GM21529 (cell line): ENCODE data around the gene C21orf58.

Experiments
- ATAC-seq: cut with Tn5 transposase; IDR thresholded peaks from one replicate; pipeline ENCODE4 v1.9.1; 2021; ENCODE audit not compliant: unreplicated experiment

C21orf58 gene

DNA sequence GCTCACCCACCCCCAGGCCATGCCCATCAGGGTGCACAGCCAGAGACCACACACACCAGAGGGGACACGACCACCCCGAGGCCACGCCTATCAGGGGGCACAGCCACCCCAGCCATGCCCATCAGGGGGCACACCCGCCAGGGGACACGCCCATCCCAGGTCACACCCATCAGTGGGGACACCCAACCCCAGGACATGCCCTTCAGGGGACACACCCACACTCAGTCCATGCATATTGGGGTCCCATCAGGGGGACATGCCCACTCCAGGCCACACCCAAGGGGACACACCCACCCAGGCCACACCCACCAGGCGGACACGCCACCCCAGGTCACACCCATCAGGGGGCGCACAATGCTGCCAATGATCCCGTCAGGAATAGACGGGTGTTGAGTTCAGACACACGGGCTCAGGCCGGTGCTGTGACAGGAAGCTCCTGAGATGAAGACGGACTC is 59.0 kb downstream of the C21orf58 start:
- no peak for ATAC-seq

- ATAC-seq, result no peak
These were observed 59.5 kb downstream of the C21orf58 start for GRCh38 chr21:46264046-46264689.

- ATAC-seq, result no peak
These were observed 67.1 kb downstream of the C21orf58 start for GRCh38 chr21:46256501-46256994.

DNA sequence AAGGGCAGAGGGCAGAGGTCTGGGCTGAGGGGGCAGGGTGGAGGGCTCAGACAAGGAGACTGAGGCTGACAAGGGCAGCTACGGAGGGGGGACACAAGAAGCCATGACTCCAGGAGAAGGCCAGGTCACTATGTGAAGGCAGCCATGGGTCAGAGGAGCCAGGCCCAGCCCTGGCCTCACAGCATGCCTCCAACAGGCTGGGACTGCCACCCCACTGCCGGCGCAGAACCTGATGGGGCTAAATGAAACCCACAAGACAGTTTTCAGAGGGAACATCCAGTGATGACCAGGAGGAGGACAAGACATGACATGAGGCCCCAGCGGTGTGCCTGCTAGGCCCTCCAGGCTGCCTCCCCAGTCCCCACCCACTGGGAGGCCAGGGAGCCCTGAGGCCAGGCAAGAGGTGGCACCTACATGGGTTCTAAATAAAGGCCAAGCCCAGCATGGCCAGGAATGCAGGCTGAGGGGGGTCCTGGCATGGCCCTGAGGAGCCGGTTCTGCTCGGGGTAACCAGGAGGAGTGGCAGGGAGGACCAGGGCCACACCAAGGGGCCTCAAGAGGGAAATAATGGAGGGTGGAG is 67.8 kb downstream of the C21orf58 start:
- ATAC-seq, result no peak

DNA sequence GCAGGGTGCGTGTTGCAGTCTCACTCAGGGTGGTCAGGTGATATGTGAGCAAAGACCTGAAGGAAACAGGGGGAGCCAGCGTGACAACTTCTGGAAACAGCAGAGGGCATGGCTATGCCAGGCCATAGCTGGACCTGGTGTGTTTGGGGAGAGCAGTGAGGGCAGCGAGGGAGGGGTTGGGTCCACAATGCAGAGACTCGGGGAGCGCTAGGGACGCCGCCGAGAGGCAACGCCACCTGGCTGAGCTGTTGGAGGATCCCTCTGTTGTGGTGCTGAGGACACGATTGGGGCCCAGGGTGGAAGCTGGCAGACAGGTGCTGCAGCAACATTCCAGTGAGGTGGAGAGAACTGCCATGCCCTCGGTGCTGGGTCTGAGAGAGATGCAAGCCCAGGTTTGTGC is 68.5 kb downstream of the C21orf58 start:
- no peak for ATAC-seq

- ATAC-seq, result no peak
These were observed 69.3 kb downstream of the C21orf58 start for GRCh38 chr21:46254208-46254975.

- peak; percentile 62 for ATAC-seq
These were observed 70.0 kb downstream of the C21orf58 start for GRCh38 chr21:46253610-46254124.

DNA sequence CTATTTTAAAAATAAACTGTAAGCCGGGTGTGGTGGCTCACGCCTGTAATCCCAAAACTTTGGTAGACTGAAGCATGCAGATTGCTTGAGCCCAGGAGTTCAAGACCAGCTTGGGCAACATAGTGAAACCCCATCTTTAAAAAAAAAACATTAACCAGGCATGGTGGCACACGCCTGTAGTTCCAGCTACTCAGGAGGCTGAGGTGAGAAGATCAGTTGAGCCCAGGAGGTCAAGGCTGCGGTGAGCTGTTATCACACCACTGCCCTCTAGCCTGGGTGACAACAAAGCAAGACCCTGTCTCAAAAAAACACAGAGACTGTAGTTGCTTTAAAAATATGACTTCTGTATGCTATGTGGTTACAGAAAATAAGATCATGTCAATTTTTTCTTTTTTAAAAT is 70.8 kb downstream of the C21orf58 start:
- ATAC-seq, result no peak
